B cell (primary cell): ENCODE results near the gene OTOP3.

ENCODE experiments used
- EZH2 ChIP-seq: IDR thresholded peaks from 2 replicates; pipeline ENCODE4 v1.6.1; 2012; ENCODE audit warnings: borderline replicate concordance, low read depth, mild to moderate bottlenecking, moderate library complexity, low read length; ENCODE audit not compliant: insufficient read depth, poor library complexity, severe bottlenecking
- TF ChIP-seq, protein P1 (sequence below): fragments of 200-600 bp; IDR thresholded peaks from one replicate; pipeline ENCODE4 v1.8.0; 2022; ENCODE audit warnings: antibody characterized with exemption, mild to moderate bottlenecking

- TF ChIP-seq, protein P1, sequence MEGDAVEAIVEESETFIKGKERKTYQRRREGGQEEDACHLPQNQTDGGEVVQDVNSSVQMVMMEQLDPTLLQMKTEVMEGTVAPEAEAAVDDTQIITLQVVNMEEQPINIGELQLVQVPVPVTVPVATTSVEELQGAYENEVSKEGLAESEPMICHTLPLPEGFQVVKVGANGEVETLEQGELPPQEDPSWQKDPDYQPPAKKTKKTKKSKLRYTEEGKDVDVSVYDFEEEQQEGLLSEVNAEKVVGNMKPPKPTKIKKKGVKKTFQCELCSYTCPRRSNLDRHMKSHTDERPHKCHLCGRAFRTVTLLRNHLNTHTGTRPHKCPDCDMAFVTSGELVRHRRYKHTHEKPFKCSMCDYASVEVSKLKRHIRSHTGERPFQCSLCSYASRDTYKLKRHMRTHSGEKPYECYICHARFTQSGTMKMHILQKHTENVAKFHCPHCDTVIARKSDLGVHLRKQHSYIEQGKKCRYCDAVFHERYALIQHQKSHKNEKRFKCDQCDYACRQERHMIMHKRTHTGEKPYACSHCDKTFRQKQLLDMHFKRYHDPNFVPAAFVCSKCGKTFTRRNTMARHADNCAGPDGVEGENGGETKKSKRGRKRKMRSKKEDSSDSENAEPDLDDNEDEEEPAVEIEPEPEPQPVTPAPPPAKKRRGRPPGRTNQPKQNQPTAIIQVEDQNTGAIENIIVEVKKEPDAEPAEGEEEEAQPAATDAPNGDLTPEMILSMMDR: no peak
- TF ChIP-seq EZH2: no peak
These were observed 45.1 kb upstream of the OTOP3 start for GRCh38 chr17:74890554-74890953.
